T-helper 22 cell (primary cell): ENCODE data around the gene TTYH1.

Experiments
- DNase-seq: peaks from one replicate; pipeline ENCODE4 v3.0.0-alpha.2; 2020; ENCODE audit warnings: low read depth

Gene TTYH1

GRCh38 chr19:54481326-54481930 is 66.2 kb downstream of the TTYH1 start:
- no peak for DNase-seq

- DNase-seq: no peak
Measured at GRCh38 chr19:54482889-54483288, 67.6 kb downstream of the TTYH1 start.

GRCh38 chr19:54484451-54484850 is 69.2 kb downstream of the TTYH1 start:
- no peak for DNase-seq

GRCh38 chr19:54485851-54486250 is 70.6 kb downstream of the TTYH1 start:
- no peak for DNase-seq
